OCI-LY3 (cell line): Measurements from ENCODE around the gene MN1.

Experiments
- H2AFZ ChIP-seq: fragments of 200-600, 300-600 bp; shearing (Covaris generic); 2 replicates; pipeline ENCODE4 v1.6.0; 2014; ENCODE audit warnings: antibody characterized with exemption, low read depth, low read length
- H3K27ac ChIP-seq: fragments of 200-600, 300-600 bp; sonication (generic); 2 replicates; pipeline ENCODE4 v1.5.1; 2014; ENCODE audit warnings: mild to moderate bottlenecking, low read length, moderate library complexity, mixed read lengths
- H3K27me3 ChIP-seq: fragments of 200-600, 300-600 bp; sonication (generic); 2 replicates; pipeline ENCODE4 v1.6.1; 2014; ENCODE audit warnings: low read depth, low read length, mixed read lengths
- H3K36me3 ChIP-seq: fragments of 200-600, 300-600 bp; sonication (generic); replicated peaks from 2 replicates; pipeline ENCODE3; 2014; ENCODE audit warnings: low read depth, low read length, mixed read lengths
- H3K4me1 ChIP-seq: fragments of 300-600, 200-600 bp; sonication (generic); 2 replicates; pipeline ENCODE4 v1.6.1; 2014; ENCODE audit warnings: low read length, mixed read lengths
- H3K4me2 ChIP-seq: fragments of 200-600, 300-600 bp; sonication (generic); 2 replicates; pipeline ENCODE4 v1.6.1; 2014; ENCODE audit warnings: low read length, mixed read lengths
- H3K4me3 ChIP-seq: fragments of 300-600, 200-600 bp; sonication (generic); 2 replicates; pipeline ENCODE4 v1.5.1; 2014; ENCODE audit warnings: antibody characterized with exemption, mild to moderate bottlenecking, low read length, moderate library complexity
- H3K79me2 ChIP-seq: fragments of 300-600, 200-600 bp; shearing (Covaris generic); 2 replicates; pipeline ENCODE4 v1.6.1; 2014; ENCODE audit warnings: mild to moderate bottlenecking, low read length, mixed read lengths
- H3K9ac ChIP-seq: fragments of 300-600, 200-600 bp; shearing (Covaris generic); 2 replicates; pipeline ENCODE4 v1.6.0; 2014; ENCODE audit warnings: mild to moderate bottlenecking, low read length, moderate library complexity
- H3K9me3 ChIP-seq: fragments of 200-600, 300-600 bp; shearing (Covaris generic); 2 replicates; pipeline ENCODE4 v1.6.1; 2014; ENCODE audit warnings: low read length, mixed read lengths; ENCODE audit not compliant: insufficient read depth
- H4K20me1 ChIP-seq: fragments of 200-600, 300-600 bp; sonication (generic); 2 replicates; pipeline ENCODE4 v1.6.1; 2016; ENCODE audit warnings: low read length, mixed read lengths; ENCODE audit not compliant: insufficient read depth
- CTCF ChIP-seq: fragments of 200-600, 300-600 bp; sonication (generic); IDR thresholded peaks from 2 replicates; pipeline ENCODE4 v1.5.1; 2014; ENCODE audit warnings: antibody characterized with exemption, low read length, low read depth
- EZH2phosphoT487 ChIP-seq: fragments of 200-600 bp; shearing (Covaris generic); IDR thresholded peaks from 2 replicates; pipeline ENCODE4 v1.6.1; 2018; ENCODE audit warnings: antibody characterized with exemption, mixed run types, low read depth

Gene MN1

GRCh38 chr22:27801616-27802345, at the start of gene MN1:
Gene MN1, minus strand, starts transcription at chr22:27801756. Its CDS starts 1,213 bp downstream, at chr22:27800543.
- no peak within 1 kb of the TSS for H3K4me2 ChIP-seq
- H3K9ac ChIP-seq, result no peak within 1 kb of the TSS
- no peaks in the 10 kb centered on the region for H3K36me3 ChIP-seq

GRCh38 chr22:27850000-27850521, 48.5 kb upstream of the MN1 start:
- Histone ChIP-seq H3K27ac (no peak overlapping the region), H3K36me3 (peaks cover 69% of the 10 kb centered on the region)
- TF ChIP-seq CTCF (no peak), EZH2phosphoT487 (no peak)

More at GRCh38 chr22:27801616-27802345, at the start of gene MN1:
- no peaks in the 10 kb centered on the region for H4K20me1 ChIP-seq
- no peak within 1 kb of the TSS for H2AFZ ChIP-seq
- H3K27me3 ChIP-seq, result no peaks in the 10 kb centered on the region
- no peaks in the 10 kb centered on the region for H3K9me3 ChIP-seq
- no peak within 1 kb of the TSS for H3K4me3 ChIP-seq
- no peak for TF ChIP-seq CTCF
- TF ChIP-seq EZH2phosphoT487, result no peak
- H3K27ac ChIP-seq, result no peak within 1 kb of the TSS
- no peaks in the 10 kb centered on the region for H3K79me2 ChIP-seq
- peaks cover 5% of the 10 kb centered on the region; the same call in 1 of the 2 replicates for H3K4me1 ChIP-seq

GRCh38 chr22:27848005-27848404, 46.4 kb upstream of the MN1 start:
- Histone ChIP-seq H3K36me3 (peaks cover 54% of the 10 kb centered on the region), H3K4me1 (no peaks in the 10 kb centered on the region), H3K4me3 (no peak overlapping the region), H3K79me2 (no peaks in the 10 kb centered on the region), H3K9me3 (no peaks in the 10 kb centered on the region), H3K9ac (no peak overlapping the region), H3K27me3 (no peaks in the 10 kb centered on the region), H4K20me1 (0 out of 2 replicates have a peak, but pooled peaks cover 5% of the 10 kb centered on the region), H2AFZ (no peak overlapping the region), H3K27ac (no peak overlapping the region), H3K4me2 (no peak overlapping the region)
- no peak for TF ChIP-seq CTCF
- no peak for TF ChIP-seq EZH2phosphoT487

More at GRCh38 chr22:27850000-27850521, 48.5 kb upstream of the MN1 start:
- Histone ChIP-seq H3K27me3 (no peaks in the 10 kb centered on the region), H3K4me1 (no peaks in the 10 kb centered on the region), H3K79me2 (peaks cover under 1% of the 10 kb centered on the region; the same call in 1 of the 2 replicates), H3K4me2 (no peak overlapping the region), H3K4me3 (no peak overlapping the region), H4K20me1 (peaks cover 5% of the 10 kb centered on the region; the same call in 1 of the 2 replicates), H3K9ac (no peak overlapping the region), H2AFZ (no peak overlapping the region), H3K9me3 (no peaks in the 10 kb centered on the region)

- no peaks in the 10 kb centered on the region for H3K4me1 ChIP-seq
- H3K36me3 ChIP-seq, result peaks cover 44% of the 10 kb centered on the region
These were observed 45.4 kb upstream of the MN1 start for GRCh38 chr22:27846910-27847309.

More at GRCh38 chr22:27846910-27847309, 45.4 kb upstream of the MN1 start:
- Histone ChIP-seq H3K27ac (no peak overlapping the region), H3K9me3 (no peaks in the 10 kb centered on the region), H2AFZ (no peak overlapping the region), H3K79me2 (no peaks in the 10 kb centered on the region), H3K27me3 (no peaks in the 10 kb centered on the region), H3K9ac (no peak overlapping the region), H4K20me1 (0 out of 2 replicates have a peak, but pooled peaks cover 5% of the 10 kb centered on the region), H3K4me2 (no peak overlapping the region), H3K4me3 (no peak overlapping the region)
- no peak for TF ChIP-seq CTCF
- no peak for TF ChIP-seq EZH2phosphoT487
